ENCODE measurements around the gene SLC35F3. TPM values are rescaled to one million over a fixed set of nuclear protein-coding genes. Genes with fewer than 3 reads are reported as not detected.

SLC35F3 gene
- polyA plus RNA-seq = under 1 TPM in 2 of 4 donors, not detected in 2; 0.07 to 0.46 TPM
- long read RNA-seq, donor 1 = 0 reads
- long read RNA-seq, donor 2 = 0 reads
- long read RNA-seq, donor 3 = 0 reads
- long read RNA-seq, donor 4 = 0 reads
- long read RNA-seq, donor 5 = 0 reads
- long read RNA-seq, donor 6 = 0 reads
- long read RNA-seq, donor 7 = 0 reads
- long read RNA-seq, donor 8 = 0 reads
- long read RNA-seq, donor 9 = 0 reads
- long read RNA-seq, donor 10 = 0 reads

DNA sequence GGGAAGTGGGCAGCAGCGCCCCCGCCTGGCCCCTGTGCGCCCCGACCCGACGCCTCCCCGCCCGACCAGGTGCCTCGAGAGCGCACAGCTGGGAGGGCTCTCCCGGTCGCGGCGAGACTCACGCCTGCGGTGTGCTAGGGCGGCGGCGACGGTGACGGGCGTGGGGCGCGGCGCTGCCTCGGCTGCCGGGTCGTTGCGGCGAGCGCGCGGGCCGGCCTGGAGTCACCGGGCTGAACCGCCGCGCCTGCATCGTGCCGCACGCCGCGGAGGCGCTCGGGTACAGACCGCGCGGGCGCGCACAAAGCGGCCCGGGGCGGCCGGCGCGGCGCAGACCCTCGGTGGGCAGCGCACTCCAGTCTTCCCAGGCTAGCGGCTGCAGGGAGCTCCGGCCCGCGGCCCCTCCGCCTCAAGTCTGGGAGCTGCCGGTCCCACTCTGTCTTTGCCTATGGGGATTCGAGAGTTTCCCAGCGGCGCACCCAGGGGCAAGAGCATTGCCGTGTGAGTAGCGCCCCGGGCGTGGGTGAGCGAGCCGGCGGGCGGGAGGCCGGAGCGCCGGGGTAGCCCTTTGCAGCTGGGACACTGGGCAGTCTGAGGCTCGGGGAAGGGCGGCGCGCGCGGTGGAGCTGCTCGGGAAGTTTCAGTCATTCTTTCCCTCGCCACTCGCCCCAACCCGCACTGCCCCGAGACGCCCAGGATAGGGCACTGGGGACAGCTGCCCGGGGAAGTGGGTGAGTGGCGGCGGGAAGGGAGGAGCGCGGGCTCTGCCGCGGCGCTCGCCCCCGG, at the start of gene SLC35F3:
Gene SLC35F3 (plus strand): TSS at position 44 of the 783 bp plus-strand sequence.
- Histone ChIP-seq H3K9me3 (ENCODE audit: control insufficient read depth in 2 of 2, insufficient read depth in 1 of 2, low read depth in 1 of 2, low read length in 1 of 2) (no peaks in the 10 kb centered on the region), H3K36me3 (ENCODE audit: control insufficient read depth in 3 of 3, insufficient read depth in 2 of 3, low read depth in 1 of 3, low read length in 3 of 3) (no peaks in the 10 kb centered on the region), H3K4me3 (ENCODE audit: low read depth in 1 of 3, low read length in 3 of 3) (peak within 1 kb of the TSS in 2 of 3 donors; percentile 25 to 36), H3K27me3 (ENCODE audit: control insufficient read depth in 3 of 3, insufficient read depth in 3 of 3, low read length in 3 of 3) (peaks cover 11 to 19% (median 16%) of the 10 kb centered on the region in 3 donors), H3K4me1 (ENCODE audit: control insufficient read depth in 3 of 3, insufficient read depth in 2 of 3, low read depth in 1 of 3, low read length in 2 of 3) (no peaks in the 10 kb centered on the region), H3K27ac (ENCODE audit: low read depth in 1 of 3, low read length in 2 of 3) (no peak within 1 kb of the TSS)
- WGBS, 3 donors = 1 to 4% (median 3%) methylated on average over 33 to 101 of the region's 101 CpGs
- FAIRE-seq = no peak
- DNase-seq = peak; percentile 30 to 71

DNA sequence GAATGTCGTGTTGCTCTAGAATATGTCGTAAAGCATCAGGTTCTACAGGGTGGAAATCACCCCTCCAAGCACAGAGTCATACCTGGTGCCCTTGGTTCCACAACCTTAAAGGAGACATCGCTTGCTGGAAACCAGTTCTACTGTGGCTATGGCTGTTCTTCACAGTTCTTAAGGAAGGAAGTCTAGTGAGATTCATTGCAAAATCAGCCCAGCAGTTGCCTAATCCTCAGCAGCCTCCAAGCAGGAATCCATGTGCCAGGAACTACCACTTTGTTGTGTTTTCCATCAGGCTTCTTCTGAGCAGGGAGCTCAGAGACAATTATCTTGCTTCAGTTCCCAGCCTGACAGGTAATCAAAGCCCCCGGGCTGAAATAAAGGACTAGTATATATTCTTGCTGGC, 45.0 kb upstream of the SLC35F3 start:
- Histone ChIP-seq H3K4me1 (ENCODE audit: control insufficient read depth in 3 of 3, insufficient read depth in 2 of 3, low read depth in 1 of 3, low read length in 2 of 3) (no peaks in the 10 kb centered on the region), H3K27ac (ENCODE audit: low read depth in 1 of 3, low read length in 2 of 3) (no peak overlapping the region), H3K27me3 (ENCODE audit: control insufficient read depth in 3 of 3, insufficient read depth in 3 of 3, low read length in 3 of 3) (peaks cover 0 to 3% (median 0%) of the 10 kb centered on the region in 3 donors), H3K4me3 (ENCODE audit: low read depth in 1 of 3, low read length in 3 of 3) (no peak overlapping the region), H3K36me3 (ENCODE audit: control insufficient read depth in 3 of 3, insufficient read depth in 2 of 3, low read depth in 1 of 3, low read length in 3 of 3) (no peaks in the 10 kb centered on the region), H3K9me3 (ENCODE audit: control insufficient read depth in 2 of 2, insufficient read depth in 1 of 2, low read depth in 1 of 2, low read length in 1 of 2) (no peaks in the 10 kb centered on the region)
- DNase-seq (no peak), FAIRE-seq (no peak)
- WGBS, 3 donors = 75 to 82% (median 76%) methylated on average over 4 of the region's 4 CpGs

- FAIRE-seq (no peak), DNase-seq (no peak)
- Histone ChIP-seq H3K36me3 (ENCODE audit: control insufficient read depth in 3 of 3, insufficient read depth in 2 of 3, low read depth in 1 of 3, low read length in 3 of 3) (no peaks in the 10 kb centered on the region), H3K27me3 (ENCODE audit: control insufficient read depth in 3 of 3, insufficient read depth in 3 of 3, low read length in 3 of 3) (no peaks in the 10 kb centered on the region), H3K9me3 (ENCODE audit: control insufficient read depth in 2 of 2, insufficient read depth in 1 of 2, low read depth in 1 of 2, low read length in 1 of 2) (peaks cover 0 to 10% of the 10 kb centered on the region in 2 donors), H3K4me1 (ENCODE audit: control insufficient read depth in 3 of 3, insufficient read depth in 2 of 3, low read depth in 1 of 3, low read length in 2 of 3) (no peaks in the 10 kb centered on the region), H3K27ac (ENCODE audit: low read depth in 1 of 3, low read length in 2 of 3) (no peak overlapping the region), H3K4me3 (ENCODE audit: low read depth in 1 of 3, low read length in 3 of 3) (no peak overlapping the region)
- 55 to 70% (median 57%) methylated on average over 3 of the region's 3 CpGs for WGBS, 3 donors
Measured at GRCh38 chr1:233863901-233864545, 40.5 kb upstream of the SLC35F3 start.

- H3K9me3 ChIP-seq (ENCODE audit: control insufficient read depth in 2 of 2, insufficient read depth in 1 of 2, low read depth in 1 of 2, low read length in 1 of 2) = peaks cover 0 to 10% of the 10 kb centered on the region in 2 donors
- no peaks in the 10 kb centered on the region for H3K27me3 ChIP-seq (ENCODE audit: control insufficient read depth in 3 of 3, insufficient read depth in 3 of 3, low read length in 3 of 3)
- H3K36me3 ChIP-seq (ENCODE audit: control insufficient read depth in 3 of 3, insufficient read depth in 2 of 3, low read depth in 1 of 3, low read length in 3 of 3) = no peaks in the 10 kb centered on the region
- no peak overlapping the region for H3K4me3 ChIP-seq (ENCODE audit: low read depth in 1 of 3, low read length in 3 of 3)
- no peak for DNase-seq
- no peaks in the 10 kb centered on the region for H3K4me1 ChIP-seq (ENCODE audit: control insufficient read depth in 3 of 3, insufficient read depth in 2 of 3, low read depth in 1 of 3, low read length in 2 of 3)
- H3K27ac ChIP-seq (ENCODE audit: low read depth in 1 of 3, low read length in 2 of 3) = no peak overlapping the region
- WGBS, 3 donors = 82 to 95% (median 92%) methylated on average over 2 of the region's 2 CpGs
- FAIRE-seq = no peak
Measured at GRCh38 chr1:233864578-233864977, 39.9 kb upstream of the SLC35F3 start.

DNA sequence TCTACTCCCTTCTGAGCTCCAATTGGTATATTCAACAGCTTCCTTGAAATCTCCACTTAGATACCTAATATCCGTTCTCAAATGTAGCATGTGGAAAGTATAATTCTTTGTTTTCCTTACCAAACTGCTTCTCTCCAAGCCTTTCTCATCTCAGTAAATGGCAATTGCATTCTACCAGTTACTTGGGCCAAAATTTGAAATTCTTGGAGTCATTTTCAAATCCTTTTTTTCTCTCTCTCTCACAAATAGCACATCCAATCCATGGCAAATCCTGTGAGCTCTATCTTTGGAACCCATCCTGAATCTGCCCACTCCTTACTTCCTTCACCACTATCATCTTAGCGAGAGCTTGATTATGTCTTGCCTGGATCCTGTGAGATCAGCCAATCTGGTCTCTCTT, 39.3 kb upstream of the SLC35F3 start:
- WGBS, 3 donors = 60 to 92% (median 74%) methylated on average over 2 of the region's 2 CpGs
- no peaks in the 10 kb centered on the region for H3K4me1 ChIP-seq (ENCODE audit: control insufficient read depth in 3 of 3, insufficient read depth in 2 of 3, low read depth in 1 of 3, low read length in 2 of 3)
- no peak overlapping the region for H3K4me3 ChIP-seq (ENCODE audit: low read depth in 1 of 3, low read length in 3 of 3)
- DNase-seq (no peak), FAIRE-seq (no peak)
- H3K27me3 ChIP-seq (ENCODE audit: control insufficient read depth in 3 of 3, insufficient read depth in 3 of 3, low read length in 3 of 3) = no peaks in the 10 kb centered on the region
- H3K9me3 ChIP-seq (ENCODE audit: control insufficient read depth in 2 of 2, insufficient read depth in 1 of 2, low read depth in 1 of 2, low read length in 1 of 2) = peaks cover 0 to 10% of the 10 kb centered on the region in 2 donors
- no peaks in the 10 kb centered on the region for H3K36me3 ChIP-seq (ENCODE audit: control insufficient read depth in 3 of 3, insufficient read depth in 2 of 3, low read depth in 1 of 3, low read length in 3 of 3)
- H3K27ac ChIP-seq (ENCODE audit: low read depth in 1 of 3, low read length in 2 of 3) = no peak overlapping the region

DNA sequence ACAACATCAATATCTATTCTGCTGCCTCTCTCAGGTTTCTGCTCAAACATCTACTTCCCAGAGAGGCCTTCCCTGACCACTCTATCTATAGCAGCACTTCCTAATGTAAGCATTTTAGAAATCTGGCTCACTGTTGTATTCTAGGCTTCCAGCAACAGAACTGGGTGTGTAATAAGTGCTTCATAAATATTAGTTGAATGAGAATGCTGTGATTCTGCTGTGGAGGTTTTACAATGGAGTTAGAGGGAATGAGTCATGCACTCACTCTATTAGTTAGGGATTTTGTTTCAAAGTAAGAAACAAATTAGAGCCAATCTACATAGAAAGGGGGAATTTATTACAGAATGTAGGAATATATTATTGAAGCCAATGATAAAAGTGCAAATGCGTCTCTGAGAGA, 38.6 kb upstream of the SLC35F3 start:
- Histone ChIP-seq H3K9me3 (ENCODE audit: control insufficient read depth in 2 of 2, insufficient read depth in 1 of 2, low read depth in 1 of 2, low read length in 1 of 2) (peaks cover 0 to 10% of the 10 kb centered on the region in 2 donors), H3K27me3 (ENCODE audit: control insufficient read depth in 3 of 3, insufficient read depth in 3 of 3, low read length in 3 of 3) (no peaks in the 10 kb centered on the region), H3K4me3 (ENCODE audit: low read depth in 1 of 3, low read length in 3 of 3) (no peak overlapping the region), H3K27ac (ENCODE audit: low read depth in 1 of 3, low read length in 2 of 3) (no peak overlapping the region), H3K36me3 (ENCODE audit: control insufficient read depth in 3 of 3, insufficient read depth in 2 of 3, low read depth in 1 of 3, low read length in 3 of 3) (no peaks in the 10 kb centered on the region), H3K4me1 (ENCODE audit: control insufficient read depth in 3 of 3, insufficient read depth in 2 of 3, low read depth in 1 of 3, low read length in 2 of 3) (no peaks in the 10 kb centered on the region)
- 91 to 100% (median 100%) methylated on average over 1 of the region's 1 CpG for WGBS, 3 donors
- DNase-seq (no peak), FAIRE-seq (no peak)

DNA sequence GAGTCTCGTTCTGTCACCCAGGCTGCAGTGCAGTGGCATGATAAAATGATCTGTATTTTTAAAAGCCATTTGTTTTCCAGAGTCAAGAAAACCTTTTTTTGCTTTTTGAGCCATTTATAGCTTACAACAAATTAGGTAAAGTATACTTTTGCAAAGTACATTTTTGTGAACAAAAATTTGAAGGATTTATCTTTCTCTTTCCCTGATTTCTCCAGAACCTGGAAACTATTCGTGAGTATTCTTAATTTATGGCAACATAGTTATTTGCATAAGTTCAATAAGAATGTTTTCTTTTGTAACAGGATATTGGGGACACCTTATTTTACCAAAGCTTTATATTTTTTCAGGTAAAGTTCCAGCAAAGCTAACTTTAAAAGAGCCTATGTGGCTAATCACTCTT, 37.4 kb upstream of the SLC35F3 start:
- Histone ChIP-seq H3K4me3 (ENCODE audit: low read depth in 1 of 3, low read length in 3 of 3) (no peak overlapping the region), H3K9me3 (ENCODE audit: control insufficient read depth in 2 of 2, insufficient read depth in 1 of 2, low read depth in 1 of 2, low read length in 1 of 2) (peaks cover 0 to 10% of the 10 kb centered on the region in 2 donors), H3K27me3 (ENCODE audit: control insufficient read depth in 3 of 3, insufficient read depth in 3 of 3, low read length in 3 of 3) (no peaks in the 10 kb centered on the region), H3K36me3 (ENCODE audit: control insufficient read depth in 3 of 3, insufficient read depth in 2 of 3, low read depth in 1 of 3, low read length in 3 of 3) (no peaks in the 10 kb centered on the region), H3K4me1 (ENCODE audit: control insufficient read depth in 3 of 3, insufficient read depth in 2 of 3, low read depth in 1 of 3, low read length in 2 of 3) (no peaks in the 10 kb centered on the region), H3K27ac (ENCODE audit: low read depth in 1 of 3, low read length in 2 of 3) (no peak overlapping the region)
- no peak for DNase-seq
- no peak for FAIRE-seq
- WGBS, 3 donors = 68 to 70% (median 69%) methylated on average over 2 of the region's 2 CpGs

DNA sequence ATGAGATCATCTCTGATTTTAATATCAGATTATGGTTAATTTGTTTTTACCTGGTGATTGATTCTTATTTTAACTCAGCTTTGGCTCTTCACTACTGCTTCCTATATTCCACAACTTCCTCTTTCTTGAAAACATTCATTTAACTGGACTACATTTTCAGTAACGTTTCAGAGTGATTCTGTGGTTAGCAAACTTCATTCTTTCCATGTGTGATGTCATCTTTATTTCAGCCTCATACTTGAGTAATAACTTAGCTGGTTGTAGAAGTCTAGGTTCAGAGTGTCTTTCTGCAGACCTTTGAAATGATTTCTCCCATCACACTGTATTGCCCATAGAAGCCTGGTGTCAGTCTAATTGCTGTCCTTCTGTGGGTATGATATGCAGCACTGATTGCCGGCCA, 36.0 kb upstream of the SLC35F3 start:
- Histone ChIP-seq H3K27ac (ENCODE audit: low read depth in 1 of 3, low read length in 2 of 3) (no peak overlapping the region), H3K4me3 (ENCODE audit: low read depth in 1 of 3, low read length in 3 of 3) (no peak overlapping the region), H3K4me1 (ENCODE audit: control insufficient read depth in 3 of 3, insufficient read depth in 2 of 3, low read depth in 1 of 3, low read length in 2 of 3) (no peaks in the 10 kb centered on the region), H3K9me3 (ENCODE audit: control insufficient read depth in 2 of 2, insufficient read depth in 1 of 2, low read depth in 1 of 2, low read length in 1 of 2) (peaks cover 0 to 10% of the 10 kb centered on the region in 2 donors), H3K27me3 (ENCODE audit: control insufficient read depth in 3 of 3, insufficient read depth in 3 of 3, low read length in 3 of 3) (no peaks in the 10 kb centered on the region), H3K36me3 (ENCODE audit: control insufficient read depth in 3 of 3, insufficient read depth in 2 of 3, low read depth in 1 of 3, low read length in 3 of 3) (no peaks in the 10 kb centered on the region)
- DNase-seq (no peak), FAIRE-seq (no peak)
- WGBS, 3 donors = 59 to 69% (median 62%) methylated on average over 2 of the region's 2 CpGs
